ENCODE data around the gene SRRM3. TPM values are rescaled to one million over a fixed set of nuclear protein-coding genes. Genes with fewer than 3 reads are reported as not detected.
A peak's percentile ranks its signal among the peaks of the same experiment; 100 is the strongest.
"Not testable (repeated sequence)": the region's sequence is repeated elsewhere in the genome, so short reads cannot be mapped to it uniquely, and the experiment has no call there.

The SRRM3 gene
- polyA plus RNA-seq, 1 donor: 0.62 TPM

DNA sequence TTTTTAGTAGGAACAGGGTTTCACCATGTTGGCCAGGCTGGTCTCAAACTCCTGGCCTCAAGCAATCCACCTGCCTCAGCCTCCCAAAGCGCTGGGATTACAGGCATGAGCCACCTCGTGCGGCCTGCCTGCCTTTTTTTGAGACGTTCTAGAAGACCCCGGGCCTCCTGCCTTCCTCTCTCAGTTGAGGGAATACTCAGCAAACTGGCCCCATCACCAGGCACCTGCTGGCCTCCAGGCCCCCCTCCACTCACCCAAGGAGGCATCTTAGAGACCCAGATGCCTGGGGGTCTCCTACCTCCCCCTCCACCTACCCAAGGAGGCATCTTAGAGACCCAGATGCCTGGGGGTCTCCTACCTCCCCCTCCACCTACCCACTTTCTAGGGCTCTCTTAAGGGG is 91.2 kb downstream of the SRRM3 start:
- not testable (repeated sequence) for DNase-seq

GRCh38 chr7:76293407-76293901 is 91.8 kb downstream of the SRRM3 start:
- no peak for DNase-seq

DNA sequence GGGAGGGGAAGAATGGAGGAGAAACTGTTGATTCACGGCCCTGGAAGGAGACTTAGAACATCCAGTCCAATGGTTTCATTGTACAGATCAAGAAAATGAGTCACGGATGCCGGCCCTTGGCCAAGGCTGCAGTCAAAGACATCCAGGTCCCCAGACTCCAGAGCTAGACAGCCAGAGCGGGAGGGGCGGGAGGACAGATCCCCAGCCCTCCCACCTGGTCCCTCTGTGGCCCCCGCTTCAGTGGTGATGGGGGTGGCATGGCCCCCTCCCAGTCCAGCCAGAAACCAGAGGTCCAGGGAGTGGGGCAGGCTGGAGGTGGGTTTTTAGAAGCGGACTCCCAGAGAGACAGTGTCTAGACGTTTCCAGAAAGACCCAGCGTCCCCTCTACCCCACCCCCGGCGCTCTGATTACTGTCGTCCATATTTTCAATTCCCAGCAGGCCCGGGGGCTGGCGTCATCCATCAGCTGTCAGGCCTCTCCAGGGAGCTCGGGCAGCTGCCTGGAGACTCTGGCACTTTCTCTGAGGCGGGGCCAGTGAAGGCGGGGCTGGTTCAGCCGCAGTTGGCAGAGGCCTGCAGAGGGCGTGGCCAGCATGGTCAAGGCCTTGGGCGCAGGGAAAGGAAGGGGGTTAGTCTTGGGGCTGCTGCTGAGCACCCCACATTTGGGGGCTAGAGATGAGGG is 92.8 kb downstream of the SRRM3 start:
- DNase-seq: peak; percentile 82

DNA sequence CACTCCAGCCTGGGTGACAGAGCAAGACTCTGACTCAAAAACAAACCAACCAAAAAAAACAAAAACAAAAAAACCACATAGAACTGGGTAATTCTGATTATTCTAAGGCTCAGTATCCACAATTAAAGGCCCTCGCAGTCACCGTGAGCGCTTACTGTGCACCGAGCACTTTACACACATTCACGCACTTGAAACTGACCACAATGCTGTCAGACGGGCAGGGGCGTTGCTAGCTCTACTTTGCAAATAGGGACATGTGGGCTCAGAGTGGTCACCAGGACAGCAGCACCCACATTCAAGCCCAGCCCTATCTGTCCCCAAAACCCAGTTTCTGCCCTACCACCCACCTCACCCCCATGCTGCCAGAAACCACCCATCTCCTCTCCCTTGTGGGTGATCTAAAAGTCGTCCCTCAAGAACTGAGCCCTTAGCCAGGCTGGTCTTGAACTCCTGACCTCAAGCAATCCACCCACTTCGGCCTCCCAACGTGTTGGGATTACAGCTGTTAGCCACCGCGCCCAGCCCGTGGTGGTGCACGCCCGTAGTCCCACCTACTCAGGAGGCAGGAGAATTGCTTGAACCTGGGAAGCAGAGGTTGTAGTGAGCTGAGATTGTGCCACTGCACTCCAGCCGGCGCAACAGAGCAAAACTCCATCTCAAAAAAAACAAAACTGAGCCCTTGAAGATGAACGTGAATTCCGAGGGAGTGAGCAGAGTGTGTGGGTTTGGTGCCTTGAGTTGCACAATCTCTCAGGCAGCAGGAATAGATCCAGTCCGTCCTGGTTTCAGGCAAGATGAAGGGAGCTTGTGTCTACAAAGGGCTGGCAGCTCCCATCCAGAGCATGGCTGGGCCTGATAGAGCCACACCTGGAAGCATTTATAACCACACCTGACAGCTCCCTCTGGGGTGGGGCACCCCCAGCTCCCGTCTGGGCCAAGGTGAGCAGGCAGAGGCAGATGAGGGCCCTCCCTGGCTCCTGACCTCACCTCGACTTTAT is 95.3 kb downstream of the SRRM3 start:
- DNase-seq: no peak

- no peak for DNase-seq
Measured at GRCh38 chr7:76300166-76300731, 98.6 kb downstream of the SRRM3 start.

- no peak for DNase-seq
Measured at GRCh38 chr7:76301000-76301399, 99.3 kb downstream of the SRRM3 start.

DNA sequence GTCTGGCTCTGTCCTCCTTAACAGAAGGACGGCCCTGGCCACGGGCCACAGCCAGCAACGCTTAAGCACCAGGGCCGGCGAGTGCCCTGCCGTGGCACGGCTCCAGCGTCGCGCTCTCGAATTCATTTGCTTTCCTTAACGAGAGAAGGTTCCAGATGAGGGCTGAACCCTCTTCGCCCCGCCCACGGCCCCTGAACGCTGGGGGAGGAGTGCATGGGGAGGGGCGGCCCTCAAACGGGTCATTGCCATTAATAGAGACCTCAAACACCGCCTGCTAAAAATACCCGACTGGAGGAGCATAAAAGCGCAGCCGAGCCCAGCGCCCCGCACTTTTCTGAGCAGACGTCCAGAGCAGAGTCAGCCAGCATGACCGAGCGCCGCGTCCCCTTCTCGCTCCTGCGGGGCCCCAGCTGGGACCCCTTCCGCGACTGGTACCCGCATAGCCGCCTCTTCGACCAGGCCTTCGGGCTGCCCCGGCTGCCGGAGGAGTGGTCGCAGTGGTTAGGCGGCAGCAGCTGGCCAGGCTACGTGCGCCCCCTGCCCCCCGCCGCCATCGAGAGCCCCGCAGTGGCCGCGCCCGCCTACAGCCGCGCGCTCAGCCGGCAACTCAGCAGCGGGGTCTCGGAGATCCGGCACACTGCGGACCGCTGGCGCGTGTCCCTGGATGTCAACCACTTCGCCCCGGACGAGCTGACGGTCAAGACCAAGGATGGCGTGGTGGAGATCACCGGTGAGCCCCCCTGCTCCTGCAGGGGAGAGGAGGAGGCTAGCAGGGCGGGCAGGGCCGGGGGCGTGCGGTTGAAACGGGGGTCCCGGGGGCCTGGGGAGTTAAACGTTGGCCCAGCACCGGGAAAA is 100.9 kb downstream of the SRRM3 start, which contains the start of gene HSPB1:
Gene HSPB1 (plus strand): TSS at position 327 of the 855 bp plus-strand sequence. CDS start 40 bp downstream, at position 367.
- DNase-seq: peak; percentile 86

- DNase-seq: peak; percentile 90
Measured at GRCh38 chr7:76303202-76304147, 101.8 kb downstream of the SRRM3 start.

DNA sequence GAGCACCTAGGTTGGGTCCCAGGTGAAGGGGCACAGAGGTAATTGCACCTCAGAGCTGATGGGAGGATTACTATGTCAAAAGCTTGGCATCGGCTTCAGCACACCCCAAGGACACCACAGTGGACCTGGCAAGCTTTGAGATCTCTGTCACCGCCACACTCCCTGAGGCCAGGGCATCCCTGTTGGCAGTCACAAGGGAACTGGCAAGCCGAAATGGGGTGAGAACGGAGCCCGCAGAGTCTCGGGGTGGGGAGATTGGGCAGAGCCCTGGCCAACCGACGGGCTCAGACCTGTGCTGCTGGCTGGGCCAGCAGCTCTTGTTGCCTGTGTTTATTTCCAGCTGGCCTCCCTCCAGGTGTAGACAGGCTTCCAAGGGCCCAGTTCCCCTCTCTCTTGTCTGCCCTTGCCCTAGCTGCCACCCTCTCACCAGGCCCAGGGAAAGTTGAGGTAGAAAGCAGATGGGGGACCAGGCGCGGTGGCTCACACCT is 103.2 kb downstream of the SRRM3 start:
- no peak for DNase-seq

DNA sequence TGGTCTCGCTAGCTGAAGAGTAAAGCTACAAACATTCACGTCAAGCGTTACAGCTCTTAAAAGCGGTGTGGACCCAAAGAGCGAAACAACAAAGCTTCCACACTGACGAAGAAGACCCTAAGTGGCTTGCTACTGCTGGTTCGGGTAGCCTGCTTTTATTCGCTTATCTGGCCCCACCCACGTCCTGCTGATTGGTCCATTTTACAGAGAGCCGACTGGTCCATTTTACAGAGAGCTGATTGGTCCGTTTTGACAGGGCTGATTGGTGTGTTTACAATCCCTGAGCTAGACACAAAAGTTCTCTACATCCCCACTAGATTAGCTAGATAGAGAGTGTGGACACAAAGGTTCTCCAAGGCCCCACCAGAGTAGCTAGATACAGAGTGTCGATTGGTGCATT is 107.2 kb downstream of the SRRM3 start:
- not testable (repeated sequence) for DNase-seq

DNA sequence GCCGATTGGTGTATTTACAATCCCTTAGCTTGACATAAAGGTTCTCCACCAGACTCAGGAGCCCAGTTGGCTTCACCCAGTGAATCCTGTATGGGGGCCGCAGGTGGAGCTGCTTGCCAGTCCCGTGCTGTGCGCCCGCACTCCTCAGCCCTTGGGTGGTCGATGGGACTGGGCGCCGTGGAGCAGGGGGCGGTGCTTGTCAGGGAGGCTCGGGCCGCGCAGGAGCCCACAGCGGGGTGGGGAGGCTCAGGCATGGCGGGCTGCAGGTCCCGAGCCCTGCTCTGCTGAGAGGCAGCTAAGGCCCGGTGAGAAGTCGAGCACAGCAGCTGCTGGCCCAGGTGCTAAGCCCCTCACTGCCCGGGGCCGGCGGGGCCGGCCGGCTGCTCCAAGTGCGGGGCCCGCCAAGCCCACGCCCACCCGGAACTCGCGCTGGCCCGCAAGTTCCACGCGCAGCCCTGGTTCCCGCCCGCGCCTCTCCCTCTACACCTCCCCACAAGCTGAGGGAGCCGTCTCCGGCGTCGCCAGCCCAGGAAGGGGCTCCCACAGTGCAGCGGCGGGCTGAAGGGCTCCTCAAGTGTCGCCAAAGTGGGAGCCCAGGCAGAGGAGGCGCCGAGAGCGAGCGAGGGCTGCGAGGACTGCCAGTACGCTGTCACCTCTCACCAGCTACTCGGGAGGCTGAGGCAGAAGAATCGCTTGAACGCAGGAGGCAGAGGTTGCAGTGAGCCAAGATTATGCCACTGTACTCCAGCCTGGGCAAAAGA is 107.8 kb downstream of the SRRM3 start:
- not testable (repeated sequence) for DNase-seq

DNA sequence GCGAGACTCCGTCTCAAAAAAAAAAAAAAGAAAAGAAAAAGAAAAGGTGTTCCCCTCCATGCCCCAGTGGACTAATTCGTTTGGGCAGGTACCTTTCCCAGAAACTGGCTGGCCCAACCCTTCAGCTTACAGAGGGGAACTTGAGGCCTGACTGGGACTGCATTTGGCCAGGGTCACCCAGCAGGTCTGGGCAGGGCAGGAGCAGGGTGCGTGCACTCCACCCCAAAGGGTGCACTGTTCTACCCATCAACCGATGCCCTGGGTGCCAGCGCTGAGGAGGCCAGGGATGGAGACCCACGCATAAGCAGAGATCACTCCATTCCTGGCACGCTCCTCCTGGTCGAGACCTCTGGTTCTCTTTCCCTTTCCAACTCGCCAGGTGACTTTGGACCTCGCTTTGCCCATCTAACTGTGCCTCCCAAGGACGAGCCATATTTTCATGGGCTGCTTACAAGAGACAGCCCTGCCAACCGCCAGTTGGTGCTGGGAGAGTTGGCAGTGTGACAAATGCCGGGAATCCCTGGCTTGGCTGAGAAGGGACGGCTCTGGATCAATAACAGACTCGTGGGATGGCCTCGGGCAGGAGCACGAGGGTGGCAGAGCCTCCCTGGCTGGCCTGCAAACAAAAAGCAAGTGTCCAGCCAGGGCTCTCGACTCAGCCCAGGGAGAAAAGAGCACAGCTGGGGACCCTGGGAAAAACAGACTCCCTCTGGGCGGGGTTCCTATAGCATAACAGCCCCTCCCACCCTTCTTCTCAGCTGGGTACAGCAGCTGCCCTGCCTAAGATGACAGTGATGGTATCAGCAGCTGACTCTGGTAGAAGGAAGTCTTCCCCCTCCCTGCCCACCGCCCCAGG is 108.6 kb downstream of the SRRM3 start:
- peak; percentile 52 for DNase-seq

- DNase-seq: not testable (repeated sequence)
Measured at GRCh38 chr7:76311838-76312237, 110.1 kb downstream of the SRRM3 start.

DNA sequence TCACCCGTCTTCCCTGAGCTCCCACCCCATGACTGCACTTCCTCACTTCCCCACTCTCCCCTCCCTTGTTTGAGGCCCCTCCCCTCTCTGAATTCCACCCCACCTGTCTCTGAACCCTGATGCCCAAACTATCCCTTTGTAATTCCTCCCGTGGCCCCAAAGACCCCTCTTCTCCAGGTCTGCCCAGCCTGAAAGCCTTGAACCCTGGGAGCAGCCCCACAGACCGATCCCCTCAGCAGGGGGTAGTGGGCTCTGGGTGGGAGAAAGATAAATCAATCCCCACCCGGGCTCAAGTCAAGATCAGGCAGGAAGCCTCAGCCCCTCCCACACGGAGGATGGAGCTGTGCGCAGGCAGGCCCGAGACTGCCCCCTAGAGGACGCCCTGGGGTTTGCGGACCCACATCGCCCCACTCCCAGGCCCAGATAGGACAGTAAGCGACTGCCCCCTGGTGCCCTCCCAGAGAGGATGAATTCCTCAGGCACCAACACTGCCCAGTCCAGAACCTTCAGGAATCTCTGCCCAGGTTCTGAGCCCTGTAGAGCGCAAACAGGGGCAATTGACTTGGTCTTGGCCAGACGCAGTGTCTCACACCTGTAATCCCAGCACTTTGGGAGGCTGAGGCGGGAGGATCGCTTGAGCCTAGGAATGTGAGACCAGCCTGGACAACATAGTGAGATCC is 112.5 kb downstream of the SRRM3 start:
- peak; percentile 92 for DNase-seq

DNA sequence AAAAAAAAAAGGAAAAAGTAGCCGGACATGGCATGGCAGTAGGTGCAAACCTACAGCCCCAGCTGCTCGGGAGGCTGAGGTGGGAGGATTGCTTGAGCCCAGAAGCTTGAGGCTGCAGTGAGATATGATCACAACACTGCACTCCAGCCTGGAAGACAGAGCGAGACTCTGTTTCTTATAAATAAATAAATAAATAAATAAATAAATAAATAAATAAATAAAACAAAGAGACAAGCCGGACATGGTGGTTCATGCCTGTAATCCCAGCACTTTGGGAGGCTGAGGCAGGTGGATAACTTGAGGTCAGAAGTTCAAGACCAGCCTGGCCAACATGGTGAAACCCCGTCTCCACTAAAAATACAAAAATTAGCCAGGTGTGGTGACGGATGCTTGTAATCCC is 113.0 kb downstream of the SRRM3 start:
- not testable (repeated sequence) for DNase-seq

DNA sequence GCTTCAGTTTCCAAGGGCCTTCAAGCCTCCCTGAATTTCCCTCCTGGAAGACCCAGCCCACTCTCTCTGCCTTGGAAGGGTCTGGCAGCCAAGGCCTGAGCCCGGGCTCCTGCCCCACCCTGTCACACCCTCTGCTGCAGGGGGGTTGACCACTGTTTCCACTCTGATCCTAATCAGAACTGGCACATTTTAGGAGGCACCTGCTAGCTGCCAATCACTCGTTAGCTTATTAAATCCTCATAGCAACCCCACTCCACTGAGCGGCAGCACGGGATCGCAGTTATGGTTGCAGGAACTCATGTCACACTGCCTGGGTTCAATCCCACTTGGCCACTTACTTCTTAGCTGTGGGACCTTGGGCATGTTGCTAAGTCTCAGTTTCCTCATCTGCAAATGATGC is 113.7 kb downstream of the SRRM3 start:
- no peak for DNase-seq

DNA sequence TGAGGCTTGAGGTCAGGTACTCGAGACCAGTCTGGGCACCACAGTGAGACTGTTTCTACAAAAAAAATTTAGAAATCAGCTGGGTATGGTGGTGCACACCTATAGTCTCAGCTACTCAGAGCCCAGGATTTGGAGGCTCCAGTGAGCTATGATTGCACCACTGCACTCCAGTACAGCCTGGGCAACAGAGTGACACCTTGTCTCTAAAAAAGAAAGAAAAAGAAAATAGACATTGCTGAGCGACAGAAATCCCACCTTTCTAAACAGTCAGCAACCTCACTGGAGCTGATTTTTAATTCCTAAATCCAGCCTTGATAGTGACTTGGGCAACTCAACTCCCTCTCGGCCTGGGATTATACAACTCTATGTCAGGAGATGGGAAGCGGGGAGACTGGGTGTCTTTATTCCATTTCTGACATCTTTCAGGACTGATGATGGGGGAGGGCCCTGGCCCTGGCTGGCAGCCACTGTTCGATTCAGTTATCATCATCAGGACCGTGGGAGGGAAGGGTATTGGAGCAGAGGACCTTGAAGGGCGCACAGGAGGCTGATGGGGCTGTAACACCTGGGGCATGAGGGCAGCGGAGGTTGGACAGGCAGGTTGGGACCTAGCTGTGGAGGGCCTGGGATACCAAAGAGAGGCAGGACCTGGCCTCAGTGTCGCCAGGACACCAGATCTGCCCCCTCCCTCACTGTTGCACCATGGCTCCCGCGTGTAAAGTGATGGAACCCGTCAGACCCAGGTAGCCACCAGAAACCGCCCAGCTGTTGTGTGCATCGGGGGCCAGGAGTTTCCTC is 115.5 kb downstream of the SRRM3 start:
- DNase-seq: no peak

Data from hindlimb muscle (tissue), 1 donor.